Left lung (tissue), 10 donors: ENCODE data around the gene RXRA. TPM values are rescaled to one million over a fixed set of nuclear protein-coding genes. Genes with fewer than 3 reads are reported as not detected.
A peak's percentile ranks its signal among the peaks of the same experiment; 100 is the strongest.

Experiments
- ATAC-seq: fragments of 200-7000 bp; cut with Tn5 transposase; one replicate; pipeline ENCODE4 v1.9.1; 2020; ENCODE audit warnings: moderate library complexity
- DNase-seq, 4 donors: peaks; one replicate each; pipeline ENCODE4 v3.0.0-alpha.2; 2013 to 2020
- H3K27ac ChIP-seq, 2 donors: fragments of 200-600 bp; sonication (generic) in 1 of 2; one replicate each; pipeline versions ENCODE4 v1.5.0 to v1.8.0; 2020 to 2021
- H3K27me3 ChIP-seq, 2 donors: fragments of 200-600 bp; sonication (generic) in 1 of 2; one replicate each; pipeline versions ENCODE4 v1.5.0 to v1.8.0; 2020 to 2021
- H3K36me3 ChIP-seq, 2 donors: fragments of 200-600 bp; sonication (generic) in 1 of 2; one replicate each; pipeline versions ENCODE4 v1.5.0 to v1.8.0; 2020 to 2021
- H3K4me1 ChIP-seq, 2 donors: fragments of 200-600 bp; one replicate each; pipeline ENCODE4 v1.8.0; 2021
- H3K4me3 ChIP-seq, 2 donors: fragments of 200-600 bp; sonication (generic) in 1 of 2; one replicate each; pipeline versions ENCODE4 v1.5.0 to v1.8.0; 2020 to 2021; ENCODE audit warnings: mild to moderate bottlenecking in 1 of 2
- H3K9me3 ChIP-seq, 2 donors: fragments of 200-600 bp; sonication (generic) in 1 of 2; one replicate each; pipeline versions ENCODE4 v1.5.0 to v1.8.0; 2020 to 2021
- intact Hi-C, 2 donors: fragments of 100-400 bp; cut with DNase I; formaldehyde crosslinking; loops; one replicate each; pipeline versions ENCODE4 v1.11.2 to v1.14.2; 2022
- polyA plus RNA-seq, 6 donors: library from polyadenylated mRNA; unstranded; fragments of 120-200 nt; gene quantifications; one replicate each; pipeline ENCODE4 v1.2.1, GENCODE V29; 2013; ENCODE audit not compliant: insufficient read length in 6 of 6
- total RNA-seq, 2 donors: library from RNA; stranded (reverse); fragmentation: NEBNext Ultra II Directional; extraction: Animal tissue kit (Norgen Biotek cat#: 25700); gene quantifications; one replicate each; pipeline ENCODE4 v1.2.1, GENCODE V29; 2021
- TF ChIP-seq, protein P1 (sequence below), 2 donors: fragments of 200-600 bp; sonication (generic) in 1 of 2; IDR thresholded peaks; one replicate each; pipeline versions ENCODE4 v1.5.0 to v1.8.0; 2021; ENCODE audit warnings: antibody characterized with exemption in 2 of 2
- donor health status: DM: no; HTN: yes; CAD: no.
- donor health status: DM: no; HTN: no; CAD: no.

Gene RXRA
- total and polyA plus RNA-seq, 8 donors = 42.2 to 79.5 (median 55.7) TPM

DNA sequence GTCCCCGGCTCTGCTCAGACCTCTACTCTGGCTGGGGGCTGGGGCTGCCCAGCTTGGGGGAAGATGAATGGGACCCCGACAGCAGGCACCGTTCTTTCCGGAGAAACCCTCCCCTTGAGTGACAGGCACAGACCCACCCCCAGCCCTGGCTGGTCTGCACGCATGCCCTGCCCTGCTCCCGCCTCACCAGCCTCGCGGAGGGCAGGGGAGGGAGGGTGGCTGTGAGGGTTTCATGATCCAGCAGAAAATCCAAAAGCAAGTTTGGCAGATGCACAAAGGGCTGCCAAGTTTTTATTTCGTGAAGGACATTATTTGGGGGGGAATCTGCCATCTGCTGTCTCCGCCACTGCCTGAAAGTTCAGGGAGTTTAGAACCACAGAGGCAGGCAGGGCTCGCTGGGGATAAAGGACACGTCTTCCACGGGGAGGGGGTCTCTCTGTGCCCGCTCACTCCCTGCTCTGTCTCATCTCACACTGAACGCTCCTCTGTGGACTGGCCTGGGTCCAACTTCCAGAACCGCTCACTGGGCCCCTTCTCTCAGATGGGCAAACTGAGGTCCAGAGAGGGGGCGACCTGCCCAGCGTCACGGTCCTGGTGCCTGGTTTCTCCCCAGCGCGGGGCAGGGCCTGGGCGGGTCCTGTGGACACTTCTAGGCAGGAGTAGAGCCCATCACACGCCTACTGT lies 92.9 kb downstream of the RXRA start:
- Histone ChIP-seq H3K4me3 (no peak overlapping the region), H3K27ac (no peak overlapping the region), H3K4me1 (peaks cover 5 to 23% of the 10 kb centered on the region in 2 donors), H3K27me3 (no peaks in the 10 kb centered on the region), H3K36me3 (peaks cover 0 to 91% of the 10 kb centered on the region in 2 donors), H3K9me3 (no peaks in the 10 kb centered on the region)
- TF ChIP-seq, protein P1, sequence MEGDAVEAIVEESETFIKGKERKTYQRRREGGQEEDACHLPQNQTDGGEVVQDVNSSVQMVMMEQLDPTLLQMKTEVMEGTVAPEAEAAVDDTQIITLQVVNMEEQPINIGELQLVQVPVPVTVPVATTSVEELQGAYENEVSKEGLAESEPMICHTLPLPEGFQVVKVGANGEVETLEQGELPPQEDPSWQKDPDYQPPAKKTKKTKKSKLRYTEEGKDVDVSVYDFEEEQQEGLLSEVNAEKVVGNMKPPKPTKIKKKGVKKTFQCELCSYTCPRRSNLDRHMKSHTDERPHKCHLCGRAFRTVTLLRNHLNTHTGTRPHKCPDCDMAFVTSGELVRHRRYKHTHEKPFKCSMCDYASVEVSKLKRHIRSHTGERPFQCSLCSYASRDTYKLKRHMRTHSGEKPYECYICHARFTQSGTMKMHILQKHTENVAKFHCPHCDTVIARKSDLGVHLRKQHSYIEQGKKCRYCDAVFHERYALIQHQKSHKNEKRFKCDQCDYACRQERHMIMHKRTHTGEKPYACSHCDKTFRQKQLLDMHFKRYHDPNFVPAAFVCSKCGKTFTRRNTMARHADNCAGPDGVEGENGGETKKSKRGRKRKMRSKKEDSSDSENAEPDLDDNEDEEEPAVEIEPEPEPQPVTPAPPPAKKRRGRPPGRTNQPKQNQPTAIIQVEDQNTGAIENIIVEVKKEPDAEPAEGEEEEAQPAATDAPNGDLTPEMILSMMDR (IDR thresholded peaks at IDR 0.05) = no peak
- intact Hi-C loops = no loop called here
- DNase-seq = no peak
- ATAC-seq = no peak

DNA sequence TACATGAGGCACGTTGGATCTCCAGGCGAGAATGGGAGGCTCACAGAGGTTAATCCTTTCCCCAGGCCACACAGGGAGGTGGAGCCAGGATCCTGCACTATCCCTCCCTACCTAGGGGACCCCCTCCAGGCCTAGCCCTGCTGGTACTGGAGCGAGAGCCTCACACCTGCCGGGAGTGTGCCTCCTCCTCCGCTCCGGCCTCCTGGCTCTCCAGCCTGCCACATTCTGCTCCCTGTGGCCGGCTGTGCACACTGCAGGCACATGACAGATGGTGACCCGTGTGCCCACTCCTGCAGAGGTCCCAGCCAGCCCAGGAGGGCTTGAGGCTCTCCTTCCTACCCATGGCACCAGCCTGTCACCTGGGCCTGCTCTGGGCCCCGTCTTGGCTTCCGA lies 93.4 kb downstream of the RXRA start:
- H3K36me3 ChIP-seq = peaks cover 0 to 94% of the 10 kb centered on the region in 2 donors
- intact Hi-C loops = no loop called here

DNA sequence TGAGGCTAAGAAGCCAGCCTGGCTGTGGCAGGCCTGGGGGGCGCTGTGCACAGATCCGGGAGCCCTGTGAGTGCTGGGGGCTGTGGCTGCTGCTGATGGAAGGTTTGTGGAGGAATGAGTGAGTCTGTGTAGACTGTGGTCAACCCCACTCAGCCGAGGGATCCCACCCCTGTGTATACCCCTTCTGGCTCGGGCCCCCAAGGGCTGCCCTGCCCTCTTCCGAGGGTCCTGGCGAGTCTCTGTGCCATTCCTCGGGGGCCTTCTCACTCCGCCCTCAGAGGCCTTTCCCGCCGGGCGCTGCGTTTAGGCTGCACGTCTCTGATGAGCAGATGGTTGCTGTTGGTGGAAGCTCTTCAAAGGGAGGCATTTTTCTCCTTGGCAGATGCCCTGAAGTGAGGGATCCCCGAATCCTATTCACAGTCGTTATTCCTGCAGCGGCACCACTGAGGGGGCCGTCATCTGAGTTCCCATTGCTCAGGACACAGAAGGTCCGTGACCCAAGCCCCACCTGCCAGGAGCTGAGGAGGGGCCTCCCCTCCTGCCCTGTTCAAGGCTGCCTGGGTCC lies 94.1 kb downstream of the RXRA start:
- intact Hi-C loops = no loop called here
- H3K36me3 ChIP-seq = peaks cover 0 to 95% of the 10 kb centered on the region in 2 donors
- no peaks in the 10 kb centered on the region for H3K9me3 ChIP-seq
- ATAC-seq (no peak), DNase-seq (no peak)
- peaks cover 0 to 14% of the 10 kb centered on the region in 2 donors for H3K4me1 ChIP-seq
- no peak overlapping the region for H3K4me3 ChIP-seq
- H3K27me3 ChIP-seq = no peaks in the 10 kb centered on the region
- TF ChIP-seq, protein P1 (IDR thresholded peaks at IDR 0.05) = no peak
- H3K27ac ChIP-seq = no peak overlapping the region

More for the DNA sequence above, 93.4 kb downstream of the RXRA start:
- Histone ChIP-seq H3K4me3 (no peak overlapping the region), H3K9me3 (no peaks in the 10 kb centered on the region), H3K27ac (no peak overlapping the region), H3K4me1 (peaks cover under 1 to 17% of the 10 kb centered on the region in 2 donors), H3K27me3 (no peaks in the 10 kb centered on the region)
- DNase-seq = no peak
- TF ChIP-seq, protein P1 (IDR thresholded peaks at IDR 0.05) = no peak
- ATAC-seq = no peak

DNA sequence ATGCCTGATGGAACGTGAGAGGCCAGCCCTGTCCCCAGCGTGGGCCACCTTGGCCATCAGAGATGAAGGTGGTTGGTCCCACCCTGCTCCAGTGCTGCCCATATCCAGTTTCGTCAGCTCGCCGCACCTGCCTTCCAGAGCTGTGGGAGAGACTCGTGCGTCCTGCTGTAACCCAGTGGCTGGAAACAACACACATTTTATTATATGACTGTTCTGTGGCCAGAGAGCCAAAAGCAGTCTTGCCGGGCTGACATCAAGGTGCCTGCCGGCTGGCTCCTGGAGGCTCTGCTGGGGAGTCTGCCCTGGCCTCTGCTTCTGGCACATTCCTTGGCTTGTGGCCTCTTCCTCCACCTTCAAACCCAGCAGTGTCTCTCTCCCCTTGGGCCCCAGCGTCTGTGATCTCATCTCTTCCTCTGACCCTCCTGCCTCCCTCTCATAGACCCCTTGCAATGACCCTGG lies 94.7 kb downstream of the RXRA start:
- H3K4me3 ChIP-seq = no peak overlapping the region
- H3K27ac ChIP-seq = no peak overlapping the region
- peaks cover 0 to 94% of the 10 kb centered on the region in 2 donors for H3K36me3 ChIP-seq
- H3K27me3 ChIP-seq = no peaks in the 10 kb centered on the region
- TF ChIP-seq, protein P1 (IDR thresholded peaks at IDR 0.05) = no peak
- peaks cover 0 to 14% of the 10 kb centered on the region in 2 donors for H3K4me1 ChIP-seq
- ATAC-seq (no peak), DNase-seq (no peak)
- no peaks in the 10 kb centered on the region for H3K9me3 ChIP-seq
- intact Hi-C loops = no loop called here

DNA sequence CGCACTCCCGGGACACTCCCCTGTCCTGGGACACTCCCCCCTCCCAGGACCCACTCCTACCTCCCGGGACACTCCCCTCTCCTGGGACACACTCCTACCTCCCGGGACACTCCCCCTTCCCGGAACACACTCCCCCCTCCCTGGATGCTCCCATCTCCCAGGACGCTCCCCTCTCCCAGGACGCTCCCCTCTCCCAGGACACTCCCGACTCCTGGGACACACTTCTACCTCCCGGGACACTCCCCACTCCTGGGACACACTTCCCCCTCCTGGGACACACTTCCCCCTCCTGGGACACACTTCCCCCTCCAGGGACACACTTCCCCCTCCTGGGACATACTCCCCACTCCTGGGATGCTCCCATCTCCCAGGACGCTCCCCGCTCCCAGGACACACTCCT lies 95.6 kb downstream of the RXRA start:
- H3K36me3 ChIP-seq = peaks cover 0 to 94% of the 10 kb centered on the region in 2 donors
- H3K4me3 ChIP-seq = no peak overlapping the region
- no peaks in the 10 kb centered on the region for H3K27me3 ChIP-seq
- TF ChIP-seq, protein P1 (IDR thresholded peaks at IDR 0.05) = no peak
- H3K4me1 ChIP-seq = peaks cover 0 to 14% of the 10 kb centered on the region in 2 donors
- no peaks in the 10 kb centered on the region for H3K9me3 ChIP-seq
- ATAC-seq (peak; percentile 16), DNase-seq (no peak)
- intact Hi-C loops = no loop called here
- no peak overlapping the region for H3K27ac ChIP-seq
